Esophagus muscularis mucosa (tissue), 4 donors: ENCODE data around the gene LRP3. TPM values are rescaled to one million over a fixed set of nuclear protein-coding genes. Genes with fewer than 3 reads are reported as not detected.

ENCODE experiments used
- DNase-seq: peaks from one replicate; pipeline ENCODE4 v3.0.0-alpha.2; 2017; ENCODE audit errors: extremely low spot score
- H3K27ac ChIP-seq, 4 donors: fragments of 200-600 bp; sonication (generic); replicated peaks in 1 of 4; 1 replicate in 3 of 4; 2 replicates in 1 of 4; pipeline ENCODE4 v1.5.1; 2016 to 2019; ENCODE audit warnings: mild to moderate bottlenecking in 1 of 4
- H3K27me3 ChIP-seq, 4 donors: fragments of 200-600 bp; sonication (generic); one replicate each; pipeline versions ENCODE4 v1.5.1 to v1.6.0; 2016 to 2019
- H3K36me3 ChIP-seq, 4 donors: fragments of 200-600 bp; sonication (generic); one replicate each; pipeline ENCODE4 v1.5.1; 2016 to 2019
- H3K4me1 ChIP-seq, 4 donors: fragments of 200-600 bp; sonication (generic); one replicate each; pipeline ENCODE4 v1.5.1; 2016 to 2019
- H3K4me3 ChIP-seq, 4 donors: fragments of 200-600 bp; sonication (generic); 1 replicate in 2 of 4; 2 replicates in 2 of 4; pipeline ENCODE4 v1.5.1; 2016 to 2019; ENCODE audit warnings: mild to moderate bottlenecking in 4 of 4, moderate library complexity in 1 of 4
- H3K9me3 ChIP-seq, 4 donors: fragments of 200-600 bp; sonication (generic); 1 replicate in 3 of 4; 2 replicates in 1 of 4; pipeline ENCODE4 v1.5.1; 2016 to 2019
- CTCF ChIP-seq, 3 experiments: fragments of 200-600 bp in 2 of 3; fragments of 450-650 bp in 1 of 3; sonication (generic) in 2 of 3; IDR thresholded peaks; one replicate each; pipeline ENCODE4 v1.5.1; 2017 to 2019; ENCODE audit warnings: antibody characterized with exemption in 3 of 3, mild to moderate bottlenecking in 2 of 3, moderate library complexity in 1 of 3
- EP300 ChIP-seq: sonication (generic); formaldehyde crosslinking; IDR thresholded peaks from one replicate; pipeline ENCODE4 v1.6.1; 2017; ENCODE audit warnings: antibody characterized with exemption
- POLR2A ChIP-seq: fragments of 450-650 bp; IDR thresholded peaks from one replicate; pipeline ENCODE4 v1.6.1; 2017; ENCODE audit warnings: antibody characterized with exemption, moderate library complexity, mild to moderate bottlenecking, low read depth
- POLR2AphosphoS5 ChIP-seq, 2 donors: sonication (generic); formaldehyde crosslinking; IDR thresholded peaks; one replicate each; pipeline ENCODE4 v1.6.1; 2017; ENCODE audit warnings: antibody characterized with exemption in 2 of 2
- WGBS: methylation state at CpG from one replicate; pipeline ENCODE4 v1.1.5; 2018; 5-methylcytosine and 5-hydroxymethylcytosine counted together
- intact Hi-C: fragments of 100-400 bp; cut with DNase I; formaldehyde crosslinking; loops from one replicate; pipeline ENCODE4 v1.15.1; 2023
- total RNA-seq, 4 donors: library from RNA; depleted of rRNA; stranded (reverse); fragments of >200 nt; gene quantifications; one replicate each; pipeline versions ENCODE4 v1.1.0 to v1.2.1, GENCODE V29; 2016

LRP3 gene
- total RNA-seq, 4 donors from 2014 or later: 34.5 to 76.7 (median 62.6) TPM

GRCh38 chr19:33225458-33225926 lies 31.4 kb downstream of the LRP3 start, which contains the start of gene SLC7A10:
Gene SLC7A10, minus strand, starts transcription at chr19:33225850. Its CDS starts 147 bp downstream, at chr19:33225703.
- TF ChIP-seq EP300: no peak
- TF ChIP-seq POLR2A: no peak
- no peak for TF ChIP-seq CTCF (IDR thresholded peaks at IDR 0.05)
- no peak for TF ChIP-seq POLR2AphosphoS5 (IDR thresholded peaks at IDR 0.05)
- H3K27ac ChIP-seq: no peak within 1 kb of the TSS
- peaks cover 14 to 93% (median 39%) of the 10 kb centered on the region in 4 donors for H3K27me3 ChIP-seq
- H3K4me3 ChIP-seq: peak within 1 kb of the TSS; percentile 14 to 40 (median 28)
- peaks cover 0 to 25% (median 22%) of the 10 kb centered on the region in 4 donors for H3K9me3 ChIP-seq
- H3K36me3 ChIP-seq: no peaks in the 10 kb centered on the region
- H3K4me1 ChIP-seq: peaks cover 8 to 27% (median 22%) of the 10 kb centered on the region in 4 donors
- intact Hi-C loops: no loop called here
- DNase-seq: no peak
- WGBS: no CpG with 5 or more reads among the region's 62 CpGs

GRCh38 chr19:33226550-33227241 lies 32.6 kb downstream of the LRP3 start:
- Histone ChIP-seq H3K36me3 (no peaks in the 10 kb centered on the region), H3K27me3 (peaks cover 14 to 88% (median 39%) of the 10 kb centered on the region in 4 donors), H3K4me1 (peaks cover 8 to 27% (median 22%) of the 10 kb centered on the region in 4 donors), H3K9me3 (peaks cover 0 to 25% (median 22%) of the 10 kb centered on the region in 4 donors), H3K27ac (no peak overlapping the region), H3K4me3 (peak overlapping the region; percentile 20 to 40 (median 26))
- intact Hi-C loops: no loop called here
- WGBS: 2% methylated on average over 35 of the region's 66 CpGs
- no peak for DNase-seq
- TF ChIP-seq POLR2A: no peak
- TF ChIP-seq POLR2AphosphoS5 (IDR thresholded peaks at IDR 0.05): no peak
- no peak for TF ChIP-seq CTCF (IDR thresholded peaks at IDR 0.05)
- no peak for TF ChIP-seq EP300

- 31% methylated on average over 10 of the region's 18 CpGs for WGBS
- Histone ChIP-seq H3K27me3 (peaks cover 14 to 83% (median 39%) of the 10 kb centered on the region in 4 donors), H3K4me3 (peak overlapping the region in 2 of 4 donors; percentile 24 to 27)
Measured at GRCh38 chr19:33227242-33227650, 33.1 kb downstream of the LRP3 start.

GRCh38 chr19:33227870-33228599 lies 33.9 kb downstream of the LRP3 start:
- DNase-seq: no peak
- Histone ChIP-seq H3K27me3 (peaks cover 14 to 83% (median 39%) of the 10 kb centered on the region in 4 donors), H3K9me3 (peaks cover 0 to 25% (median 22%) of the 10 kb centered on the region in 4 donors), H3K36me3 (no peaks in the 10 kb centered on the region), H3K4me3 (no peak overlapping the region), H3K4me1 (peaks cover 8 to 27% (median 22%) of the 10 kb centered on the region in 4 donors), H3K27ac (no peak overlapping the region)
- WGBS: 97% methylated on average over 1 of the region's 1 CpG
- intact Hi-C loops: no loop called here
- TF ChIP-seq POLR2A (no peak), CTCF (IDR thresholded peaks at IDR 0.05) (no peak), POLR2AphosphoS5 (IDR thresholded peaks at IDR 0.05) (no peak), EP300 (no peak)

More at GRCh38 chr19:33227242-33227650, 33.1 kb downstream of the LRP3 start:
- Histone ChIP-seq H3K36me3 (no peaks in the 10 kb centered on the region), H3K27ac (no peak overlapping the region), H3K9me3 (peaks cover 0 to 25% (median 22%) of the 10 kb centered on the region in 4 donors), H3K4me1 (peaks cover 8 to 27% (median 22%) of the 10 kb centered on the region in 4 donors)
- no peak for TF ChIP-seq POLR2AphosphoS5 (IDR thresholded peaks at IDR 0.05)
- no peak for TF ChIP-seq EP300
- TF ChIP-seq CTCF (IDR thresholded peaks at IDR 0.05): no peak
- TF ChIP-seq POLR2A: no peak
- DNase-seq: no peak
- intact Hi-C loops: no loop called here
